ENCODE results near the gene MED9.

- TF ChIP-seq POLR2A (IDR thresholded peaks at IDR 0.05; ENCODE audit: low read depth, low read length) = no peak
- no peak for TF ChIP-seq SPI1 (IDR thresholded peaks at IDR 0.05; ENCODE audit: low read depth, low read length)
- TF ChIP-seq POLR2AphosphoS5 (IDR thresholded peaks at IDR 0.05; ENCODE audit: low read depth, low read length) = no peak
- no peak for TF ChIP-seq TAF1 (IDR thresholded peaks at IDR 0.05; ENCODE audit: low read depth, low read length)
Observed at GRCh38 chr17:17448723-17449122, 28.1 kb upstream of the MED9 start.
